Middle frontal gyrus (tissue), 1 donor: Measurements from ENCODE around the gene KCTD19.

Experiments
- DNase-seq: peaks from one replicate; pipeline ENCODE4 v3.0.0-alpha.2; 2015; ENCODE audit warnings: low spot score; ENCODE audit errors: extremely low spot score

The KCTD19 gene

GRCh38 chr16:67283826-67284555, 42.5 kb downstream of the KCTD19 start:
- no peak for DNase-seq

- DNase-seq, result no peak
These were observed 43.3 kb downstream of the KCTD19 start for GRCh38 chr16:67283039-67283825.

GRCh38 chr16:67282447-67282805, 44.1 kb downstream of the KCTD19 start:
- no peak for DNase-seq

- DNase-seq, result no peak
These were observed 44.8 kb downstream of the KCTD19 start for GRCh38 chr16:67281536-67282446.

GRCh38 chr16:67280090-67281015, 46.2 kb downstream of the KCTD19 start:
- no peak for DNase-seq

GRCh38 chr16:67279296-67280089, 47.0 kb downstream of the KCTD19 start, which contains the start of gene PLEKHG4:
PLEKHG4 (plus strand) TSS chr16:67279532; CDS start chr16:67280045, 513 bp downstream.
- DNase-seq, result no peak

GRCh38 chr16:67278773-67279295, 47.7 kb downstream of the KCTD19 start:
- DNase-seq, result no peak

GRCh38 chr16:67277999-67278772, 48.4 kb downstream of the KCTD19 start:
- no peak for DNase-seq

GRCh38 chr16:67277294-67277998, 49.1 kb downstream of the KCTD19 start:
- no peak for DNase-seq

GRCh38 chr16:67275321-67275720, 51.2 kb downstream of the KCTD19 start:
- no peak for DNase-seq

GRCh38 chr16:67271446-67271845, 55.1 kb downstream of the KCTD19 start:
- no peak for DNase-seq

GRCh38 chr16:67270931-67271338, 55.6 kb downstream of the KCTD19 start:
- no peak for DNase-seq

GRCh38 chr16:67269766-67270165, 56.8 kb downstream of the KCTD19 start:
- no peak for DNase-seq

GRCh38 chr16:67268136-67268579, 58.4 kb downstream of the KCTD19 start:
- DNase-seq, result no peak

GRCh38 chr16:67265834-67266233, 60.7 kb downstream of the KCTD19 start:
- no peak for DNase-seq

- DNase-seq, result no peak
These were observed 61.7 kb downstream of the KCTD19 start for GRCh38 chr16:67264866-67265265.

GRCh38 chr16:67264277-67264676, 62.3 kb downstream of the KCTD19 start:
- no peak for DNase-seq

GRCh38 chr16:67263201-67263600, 63.3 kb downstream of the KCTD19 start:
- no peak for DNase-seq
